Measurements from ENCODE around the gene GLT8D2.

DNA sequence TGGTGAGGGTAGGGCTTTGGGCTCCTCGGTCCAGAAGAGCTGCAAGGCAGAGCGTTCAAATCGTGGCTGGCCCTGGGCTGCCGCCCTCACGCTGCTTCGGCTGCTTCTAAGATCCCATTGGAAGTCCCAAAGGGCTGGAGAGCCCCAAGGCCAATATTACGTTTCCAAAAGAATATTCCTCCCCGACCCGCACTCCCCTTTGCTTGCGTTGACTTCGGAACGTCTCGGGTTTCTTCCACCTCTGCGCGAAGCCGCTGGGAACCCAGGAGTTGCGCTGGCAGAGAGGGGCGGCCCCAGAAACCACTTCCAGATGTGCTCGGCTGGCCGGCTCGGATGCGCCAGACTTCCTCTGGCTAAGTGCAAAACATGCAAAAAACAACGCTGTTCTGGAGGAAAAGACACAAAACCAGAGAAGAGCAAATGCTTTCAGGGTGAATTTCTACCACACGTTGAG is at the start of gene GLT8D2:
- TF ChIP-seq, protein P1, sequence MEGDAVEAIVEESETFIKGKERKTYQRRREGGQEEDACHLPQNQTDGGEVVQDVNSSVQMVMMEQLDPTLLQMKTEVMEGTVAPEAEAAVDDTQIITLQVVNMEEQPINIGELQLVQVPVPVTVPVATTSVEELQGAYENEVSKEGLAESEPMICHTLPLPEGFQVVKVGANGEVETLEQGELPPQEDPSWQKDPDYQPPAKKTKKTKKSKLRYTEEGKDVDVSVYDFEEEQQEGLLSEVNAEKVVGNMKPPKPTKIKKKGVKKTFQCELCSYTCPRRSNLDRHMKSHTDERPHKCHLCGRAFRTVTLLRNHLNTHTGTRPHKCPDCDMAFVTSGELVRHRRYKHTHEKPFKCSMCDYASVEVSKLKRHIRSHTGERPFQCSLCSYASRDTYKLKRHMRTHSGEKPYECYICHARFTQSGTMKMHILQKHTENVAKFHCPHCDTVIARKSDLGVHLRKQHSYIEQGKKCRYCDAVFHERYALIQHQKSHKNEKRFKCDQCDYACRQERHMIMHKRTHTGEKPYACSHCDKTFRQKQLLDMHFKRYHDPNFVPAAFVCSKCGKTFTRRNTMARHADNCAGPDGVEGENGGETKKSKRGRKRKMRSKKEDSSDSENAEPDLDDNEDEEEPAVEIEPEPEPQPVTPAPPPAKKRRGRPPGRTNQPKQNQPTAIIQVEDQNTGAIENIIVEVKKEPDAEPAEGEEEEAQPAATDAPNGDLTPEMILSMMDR (IDR thresholded peaks at IDR 0.05), result no peak
- no peak for TF ChIP-seq POLR2A (IDR thresholded peaks at IDR 0.05)

Measured in testis (tissue), 2 donors.